HG02678 (cell line): ENCODE data around the gene HSF4.

Source experiments
- ATAC-seq: cut with Tn5 transposase; IDR thresholded peaks from one replicate; pipeline ENCODE4 v1.9.1; 2021; ENCODE audit warnings: mild to moderate bottlenecking, moderate library complexity; ENCODE audit not compliant: unreplicated experiment

HSF4 gene

GRCh38 chr16:67166110-67166547 lies 1.6 kb downstream of the HSF4 start:
- no peak for ATAC-seq

GRCh38 chr16:67166598-67167168 lies 2.1 kb downstream of the HSF4 start:
- ATAC-seq = no peak

- ATAC-seq = no peak
These were observed 3.0 kb downstream of the HSF4 start for GRCh38 chr16:67167588-67167987.

- ATAC-seq = no peak
These were observed 4.5 kb downstream of the HSF4 start for GRCh38 chr16:67169011-67169451.

GRCh38 chr16:67169642-67170167 lies 5.2 kb downstream of the HSF4 start:
- ATAC-seq = no peak

- peak; percentile 43 for ATAC-seq
These were observed 5.8 kb downstream of the HSF4 start, which contains the start of gene NOL3 for GRCh38 chr16:67170168-67170948. NOL3 (plus strand) TSS chr16:67170538.

- ATAC-seq = peak; percentile 7
These were observed 6.6 kb downstream of the HSF4 start for GRCh38 chr16:67170949-67171649.

GRCh38 chr16:67173323-67173722 lies 8.8 kb downstream of the HSF4 start:
- ATAC-seq = no peak

GRCh38 chr16:67173808-67174705 lies 9.5 kb downstream of the HSF4 start:
- ATAC-seq = peak; percentile 44

GRCh38 chr16:67174706-67175231 lies 10.2 kb downstream of the HSF4 start:
- ATAC-seq = no peak

GRCh38 chr16:67176662-67177061 lies 12.1 kb downstream of the HSF4 start:
- no peak for ATAC-seq

- ATAC-seq = no peak
These were observed 13.5 kb downstream of the HSF4 start for GRCh38 chr16:67177743-67178699.

- no peak for ATAC-seq
These were observed 15.0 kb downstream of the HSF4 start for GRCh38 chr16:67179421-67180080.

- ATAC-seq = no peak
These were observed 15.6 kb downstream of the HSF4 start for GRCh38 chr16:67180166-67180565.

- no peak for ATAC-seq
These were observed 16.8 kb downstream of the HSF4 start for GRCh38 chr16:67181346-67181745.

- no peak for ATAC-seq
These were observed 17.7 kb downstream of the HSF4 start for GRCh38 chr16:67182288-67182687.

GRCh38 chr16:67183284-67183626 lies 18.7 kb downstream of the HSF4 start:
- ATAC-seq = no peak

- ATAC-seq = peak; percentile 94
These were observed 19.3 kb downstream of the HSF4 start, which contains the start of gene MATCAP1 for GRCh38 chr16:67183627-67184452. MATCAP1 (minus strand) TSS chr16:67183963; CDS start chr16:67180610, 3,353 bp downstream.
